GM23338 (cell line): ENCODE data around the gene SRCAP. TPM values are rescaled to one million over a fixed set of nuclear protein-coding genes. Genes with fewer than 3 reads are reported as not detected.

Experiments
- ATAC-seq: fragments of 200-7000 bp; cut with Tn5 transposase; 3 replicates; pipeline ENCODE4 v1.9.1; 2020
- DNase-seq: peaks from one replicate; pipeline ENCODE4 v3.0.0-alpha.2; 2015; ENCODE audit warnings: low spot score
- H2AFZ ChIP-seq: fragments of 200-600 bp; sonication (generic); 2 replicates; pipeline ENCODE4 v1.8.0; 2016; ENCODE audit warnings: antibody characterized with exemption, mild to moderate bottlenecking, moderate library complexity
- H3F3A ChIP-seq: fragments of 200-600 bp; sonication (generic); replicated peaks from 2 replicates; pipeline ENCODE4 v1.8.0; 2017; ENCODE audit warnings: antibody characterized with exemption, mixed run types, low read depth
- H3K27ac ChIP-seq: fragments of 200-600 bp; sonication (generic); 2 replicates; pipeline ENCODE4 v1.6.1; 2016; ENCODE audit warnings: low read depth
- H3K27me3 ChIP-seq: fragments of 200-600 bp; sonication (generic); 2 replicates; pipeline ENCODE4 v1.8.0; 2016; ENCODE audit warnings: mild to moderate bottlenecking, mixed run types, moderate library complexity; ENCODE audit not compliant: insufficient read depth
- H3K36me3 ChIP-seq: fragments of 200-600 bp; sonication (generic); 2 replicates; pipeline ENCODE4 v1.8.0; 2016; ENCODE audit warnings: mild to moderate bottlenecking; ENCODE audit not compliant: insufficient read depth
- H3K4me1 ChIP-seq: fragments of 200-600 bp; sonication (generic); 2 replicates; pipeline ENCODE4 v1.8.0; 2016; ENCODE audit warnings: mild to moderate bottlenecking, moderate library complexity; ENCODE audit not compliant: insufficient read depth
- H3K4me2 ChIP-seq: fragments of 200-600 bp; sonication (generic); 2 replicates; pipeline ENCODE4 v1.7.1; 2017; ENCODE audit warnings: mixed run types
- H3K4me3 ChIP-seq: fragments of 200-600 bp; sonication (generic); 2 replicates; pipeline ENCODE4 v1.6.1; 2016; ENCODE audit warnings: mixed run types
- H3K79me2 ChIP-seq: fragments of 200-600 bp; sonication (generic); replicated peaks from 2 replicates; pipeline ENCODE4 v1.8.0; 2017; ENCODE audit warnings: mild to moderate bottlenecking; ENCODE audit not compliant: insufficient read depth
- H3K9me2 ChIP-seq: fragments of 200-600 bp; sonication (generic); 2 replicates; pipeline ENCODE4 v1.8.0; 2017; ENCODE audit not compliant: insufficient read depth
- H4K20me1 ChIP-seq: fragments of 200-600 bp; sonication (generic); replicated peaks from 2 replicates; pipeline ENCODE4 v1.8.0; 2017; ENCODE audit warnings: mild to moderate bottlenecking; ENCODE audit not compliant: insufficient read depth
- H3K27ac Mint-ChIP-seq: 2 replicates; pipeline ENCODE4 v1.8.0; 2020; ENCODE audit warnings: inconsistent platforms, mild to moderate bottlenecking, moderate library complexity, mixed read lengths
- H3K27me3 Mint-ChIP-seq: 3 replicates; pipeline ENCODE4 v1.8.0; 2022; ENCODE audit warnings: low read depth, mild to moderate bottlenecking, moderate library complexity, mixed read lengths, inconsistent platforms; ENCODE audit not compliant: insufficient read depth, poor library complexity
- H3K36me3 Mint-ChIP-seq: 3 replicates; pipeline ENCODE4 v1.8.0; 2021; ENCODE audit warnings: low read depth, mild to moderate bottlenecking, inconsistent platforms, moderate library complexity, mixed read lengths
- H3K4me1 Mint-ChIP-seq: 3 replicates; pipeline ENCODE4 v1.8.0; 2020; ENCODE audit warnings: mild to moderate bottlenecking, inconsistent platforms, mixed read lengths
- H3K4me3 Mint-ChIP-seq: 3 replicates; pipeline ENCODE4 v1.8.0; 2021; ENCODE audit warnings: moderate library complexity, mild to moderate bottlenecking, inconsistent platforms, mixed read lengths
- H3K9me3 Mint-ChIP-seq: 3 replicates; pipeline ENCODE4 v1.8.0; 2020; ENCODE audit warnings: moderate library complexity, mild to moderate bottlenecking, inconsistent platforms, mixed read lengths
- EZH2 ChIP-seq: fragments of 200-600 bp; sonication (generic); IDR thresholded peaks from one replicate; pipeline ENCODE4 v1.8.0; 2017; ENCODE audit warnings: antibody characterized with exemption, mild to moderate bottlenecking, low read depth; ENCODE audit not compliant: unreplicated experiment
- EZH2phosphoT487 ChIP-seq: fragments of 200-600 bp; sonication (generic); IDR thresholded peaks from one replicate; pipeline ENCODE4 v1.8.1; 2018; ENCODE audit warnings: antibody characterized with exemption; ENCODE audit not compliant: unreplicated experiment
- JUNB ChIP-seq: IDR thresholded peaks from one replicate; pipeline ENCODE4 v1.6.1; 2016; ENCODE audit warnings: antibody characterized with exemption; ENCODE audit not compliant: unreplicated experiment
- ZNF114 ChIP-seq: fragments of 250-450 bp; sonication (Bioruptor Pico); IDR thresholded peaks from 2 replicates; pipeline ENCODE4 v1.5.0; 2020; ENCODE audit warnings: mild to moderate bottlenecking, moderate library complexity
- polyA plus RNA-seq: library from polyadenylated mRNA; unstranded; fragments of >200 nt; fragmentation: Nextera tagmentation; extraction: Ambion mirVana; gene quantifications from 2 replicates; pipeline ENCODE4 v1.2.1, GENCODE V29; 2016
- total RNA-seq: library from RNA; depleted of rRNA; stranded (reverse); fragments of >200 nt; shearing (Covaris generic); gene quantifications from 2 replicates; pipeline ENCODE4 v1.2.3, GENCODE V29; 2014
- TF ChIP-seq, protein P1 (sequence below), 2 experiments: fragments of 200-600 bp in 1 of 2; sonication (generic) in 1 of 2; conservative IDR thresholded peaks; 2 replicates each; pipeline versions ENCODE4 v1.5.1 to v1.6.1; 2016 to 2017; ENCODE audit warnings: antibody characterized with exemption in 2 of 2, low read depth in 2 of 2, mild to moderate bottlenecking in 2 of 2, moderate library complexity in 1 of 2
- TF ChIP-seq, protein P2 (sequence below): IDR thresholded peaks from one replicate; pipeline ENCODE4 v1.6.1; 2018; ENCODE audit warnings: antibody characterized with exemption; ENCODE audit not compliant: unreplicated experiment

The SRCAP gene
- total and polyA plus RNA-seq, 2 experiments from 2014 or later, result 15.3 to 38.4 TPM

DNA sequence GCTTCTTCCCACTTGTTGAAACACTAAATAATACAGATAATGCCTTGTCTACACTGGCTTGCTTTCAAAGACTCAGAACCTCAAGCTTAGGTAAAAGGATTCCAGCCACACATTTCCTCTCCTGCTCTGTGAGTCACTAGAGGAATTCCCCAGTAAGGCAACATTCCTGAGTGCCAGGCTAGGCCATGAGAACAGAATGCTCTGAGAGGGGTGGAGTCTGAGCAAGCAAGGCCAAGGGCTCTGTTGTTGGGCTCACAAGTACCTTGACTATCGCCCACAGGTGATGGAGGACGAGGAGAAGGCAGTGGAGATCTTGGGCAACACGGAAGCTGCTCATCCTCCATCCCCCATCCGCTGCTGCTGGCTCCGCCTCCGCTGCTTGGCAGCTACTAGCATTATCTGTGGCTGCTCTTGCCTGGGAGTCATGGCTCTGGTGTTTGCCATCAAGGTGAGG, 42.5 kb downstream of the SRCAP start (continued):
- TF ChIP-seq, protein P1, sequence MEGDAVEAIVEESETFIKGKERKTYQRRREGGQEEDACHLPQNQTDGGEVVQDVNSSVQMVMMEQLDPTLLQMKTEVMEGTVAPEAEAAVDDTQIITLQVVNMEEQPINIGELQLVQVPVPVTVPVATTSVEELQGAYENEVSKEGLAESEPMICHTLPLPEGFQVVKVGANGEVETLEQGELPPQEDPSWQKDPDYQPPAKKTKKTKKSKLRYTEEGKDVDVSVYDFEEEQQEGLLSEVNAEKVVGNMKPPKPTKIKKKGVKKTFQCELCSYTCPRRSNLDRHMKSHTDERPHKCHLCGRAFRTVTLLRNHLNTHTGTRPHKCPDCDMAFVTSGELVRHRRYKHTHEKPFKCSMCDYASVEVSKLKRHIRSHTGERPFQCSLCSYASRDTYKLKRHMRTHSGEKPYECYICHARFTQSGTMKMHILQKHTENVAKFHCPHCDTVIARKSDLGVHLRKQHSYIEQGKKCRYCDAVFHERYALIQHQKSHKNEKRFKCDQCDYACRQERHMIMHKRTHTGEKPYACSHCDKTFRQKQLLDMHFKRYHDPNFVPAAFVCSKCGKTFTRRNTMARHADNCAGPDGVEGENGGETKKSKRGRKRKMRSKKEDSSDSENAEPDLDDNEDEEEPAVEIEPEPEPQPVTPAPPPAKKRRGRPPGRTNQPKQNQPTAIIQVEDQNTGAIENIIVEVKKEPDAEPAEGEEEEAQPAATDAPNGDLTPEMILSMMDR (conservative IDR thresholded peaks at IDR 0.05; ENCODE audit: low read depth in 2 of 2), result no peak

DNA sequence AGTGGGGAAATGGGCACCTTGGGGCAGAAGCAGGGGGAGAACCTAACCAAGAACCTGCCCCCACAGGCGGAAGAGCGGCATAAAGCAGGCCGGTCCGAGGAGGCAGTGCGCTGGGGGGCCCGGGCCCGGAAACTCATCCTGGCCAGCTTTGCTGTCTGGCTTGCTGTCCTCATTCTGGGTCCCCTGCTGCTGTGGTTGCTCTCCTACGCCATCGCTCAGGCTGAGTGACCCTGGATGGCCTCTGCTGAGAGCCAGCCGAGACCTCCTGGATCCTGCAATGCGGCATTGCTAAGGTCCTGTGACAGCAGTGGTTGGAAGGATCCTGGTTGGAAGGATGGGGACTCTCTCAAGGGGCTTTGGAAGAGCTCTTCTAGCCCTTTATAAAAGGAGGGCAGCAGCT, 44.7 kb downstream of the SRCAP start:
- H3K4me3 ChIP-seq, result no peak overlapping the region

DNA sequence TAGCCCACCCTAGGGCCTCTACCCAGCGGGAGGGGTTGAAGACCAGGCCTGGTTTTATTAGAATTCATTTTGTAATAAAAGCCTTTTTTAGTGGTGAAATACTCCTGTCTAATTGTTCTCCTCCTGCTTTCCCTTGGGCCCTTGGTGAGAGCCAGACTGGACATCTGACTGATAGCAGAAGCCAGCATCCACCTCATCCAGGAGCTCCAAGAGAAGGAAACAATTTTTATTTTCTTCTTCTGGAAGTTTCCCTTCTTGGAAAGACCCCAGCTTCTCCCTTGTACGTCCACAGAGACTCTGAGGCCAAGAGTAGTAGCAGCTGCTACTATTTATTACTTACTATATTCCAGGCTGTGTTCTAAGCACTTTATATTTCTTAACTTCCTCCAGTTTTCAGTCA, 45.2 kb downstream of the SRCAP start:
- Histone ChIP-seq H3K4me2 (no peak overlapping the region), H3K27me3 (no peaks in the 10 kb centered on the region), H3K4me3 (no peak overlapping the region), H3K79me2 (peaks cover 2% of the 10 kb centered on the region), H3K36me3 (no peaks in the 10 kb centered on the region; the same call in 1 of the 2 replicates), H3K27ac (no peak overlapping the region), H3K9me2 (no peaks in the 10 kb centered on the region), H4K20me1 (no peaks in the 10 kb centered on the region), H3K4me1 (peaks cover 3% of the 10 kb centered on the region), H3F3A (peaks cover 4% of the 10 kb centered on the region; the same call in 1 of the 2 replicates), H2AFZ (no peak overlapping the region)
- Mint-ChIP-seq H3K27me3 (peaks cover 11% of the 10 kb centered on the region), H3K4me3 (no peak overlapping the region), H3K9me3 (no peaks in the 10 kb centered on the region), H3K27ac (no peak overlapping the region), H3K4me1 (peaks cover 20% of the 10 kb centered on the region), H3K36me3 (peaks cover 26% of the 10 kb centered on the region)
- no peak for DNase-seq
- no peak for ATAC-seq
- TF ChIP-seq, protein P2, sequence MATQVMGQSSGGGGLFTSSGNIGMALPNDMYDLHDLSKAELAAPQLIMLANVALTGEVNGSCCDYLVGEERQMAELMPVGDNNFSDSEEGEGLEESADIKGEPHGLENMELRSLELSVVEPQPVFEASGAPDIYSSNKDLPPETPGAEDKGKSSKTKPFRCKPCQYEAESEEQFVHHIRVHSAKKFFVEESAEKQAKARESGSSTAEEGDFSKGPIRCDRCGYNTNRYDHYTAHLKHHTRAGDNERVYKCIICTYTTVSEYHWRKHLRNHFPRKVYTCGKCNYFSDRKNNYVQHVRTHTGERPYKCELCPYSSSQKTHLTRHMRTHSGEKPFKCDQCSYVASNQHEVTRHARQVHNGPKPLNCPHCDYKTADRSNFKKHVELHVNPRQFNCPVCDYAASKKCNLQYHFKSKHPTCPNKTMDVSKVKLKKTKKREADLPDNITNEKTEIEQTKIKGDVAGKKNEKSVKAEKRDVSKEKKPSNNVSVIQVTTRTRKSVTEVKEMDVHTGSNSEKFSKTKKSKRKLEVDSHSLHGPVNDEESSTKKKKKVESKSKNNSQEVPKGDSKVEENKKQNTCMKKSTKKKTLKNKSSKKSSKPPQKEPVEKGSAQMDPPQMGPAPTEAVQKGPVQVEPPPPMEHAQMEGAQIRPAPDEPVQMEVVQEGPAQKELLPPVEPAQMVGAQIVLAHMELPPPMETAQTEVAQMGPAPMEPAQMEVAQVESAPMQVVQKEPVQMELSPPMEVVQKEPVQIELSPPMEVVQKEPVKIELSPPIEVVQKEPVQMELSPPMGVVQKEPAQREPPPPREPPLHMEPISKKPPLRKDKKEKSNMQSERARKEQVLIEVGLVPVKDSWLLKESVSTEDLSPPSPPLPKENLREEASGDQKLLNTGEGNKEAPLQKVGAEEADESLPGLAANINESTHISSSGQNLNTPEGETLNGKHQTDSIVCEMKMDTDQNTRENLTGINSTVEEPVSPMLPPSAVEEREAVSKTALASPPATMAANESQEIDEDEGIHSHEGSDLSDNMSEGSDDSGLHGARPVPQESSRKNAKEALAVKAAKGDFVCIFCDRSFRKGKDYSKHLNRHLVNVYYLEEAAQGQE, result no peak
- no peak for TF ChIP-seq ZNF114 (CRISPR knock-in tag)
- TF ChIP-seq, protein P1 (conservative IDR thresholded peaks at IDR 0.05; ENCODE audit: low read depth in 2 of 2), result no peak
- no peak for TF ChIP-seq EZH2
- no peak for TF ChIP-seq EZH2phosphoT487

More for the DNA sequence above, 44.7 kb downstream of the SRCAP start:
- H2AFZ ChIP-seq, result no peak overlapping the region
- H3K27ac Mint-ChIP-seq, result no peak overlapping the region
- H3K9me2 ChIP-seq, result no peaks in the 10 kb centered on the region
- no peaks in the 10 kb centered on the region for H3K27me3 ChIP-seq
- peaks cover 14% of the 10 kb centered on the region for H3K27me3 Mint-ChIP-seq
- H3K36me3 Mint-ChIP-seq, result peaks cover 28% of the 10 kb centered on the region
- H3F3A ChIP-seq, result peaks cover 4% of the 10 kb centered on the region; the same call in 1 of the 2 replicates
- H3K79me2 ChIP-seq, result no peaks in the 10 kb centered on the region
- H3K4me1 ChIP-seq, result peaks cover 3% of the 10 kb centered on the region
- no peaks in the 10 kb centered on the region for H3K9me3 Mint-ChIP-seq
- no peak for DNase-seq
- no peak overlapping the region for H3K4me3 Mint-ChIP-seq
- no peaks in the 10 kb centered on the region for H4K20me1 ChIP-seq
- no peaks in the 10 kb centered on the region; the same call in 1 of the 2 replicates for H3K36me3 ChIP-seq
- H3K4me1 Mint-ChIP-seq, result peaks cover 19% of the 10 kb centered on the region
- no peak overlapping the region for H3K4me2 ChIP-seq
- H3K27ac ChIP-seq, result no peak overlapping the region
- ATAC-seq, result no peak
- TF ChIP-seq JUNB, result no peak
